GM19328 (cell line): ENCODE data around the gene CABYR.
"Not testable (repeated sequence)": the region's sequence is repeated elsewhere in the genome, so short reads cannot be mapped to it uniquely, and the experiment has no call there.

Experiments used
- ATAC-seq: cut with Tn5 transposase; IDR thresholded peaks from one replicate; pipeline ENCODE4 v1.9.1; 2021; ENCODE audit warnings: mild to moderate bottlenecking, moderate library complexity; ENCODE audit not compliant: unreplicated experiment

CABYR gene

DNA sequence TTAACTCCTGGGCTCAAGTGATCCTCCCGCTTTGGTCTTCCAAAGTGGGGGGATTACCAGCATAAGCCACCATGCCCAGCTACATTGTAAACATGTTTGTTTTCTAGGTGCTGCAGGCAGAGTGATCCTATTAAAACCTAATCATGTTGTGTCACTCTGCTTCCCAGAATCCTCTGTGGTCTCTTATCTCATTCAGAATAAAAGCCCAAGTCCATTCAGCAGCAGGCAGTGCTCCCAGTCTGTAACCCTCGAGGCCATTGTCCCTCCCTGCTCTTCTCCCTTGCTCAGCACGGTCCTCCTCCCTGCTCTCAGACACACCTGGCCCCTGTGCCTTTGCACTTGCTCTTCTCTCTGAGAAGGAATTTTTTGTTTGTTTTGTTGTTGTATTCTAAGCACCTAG is 11.1 kb upstream of the CABYR start:
- no peak for ATAC-seq

- ATAC-seq, result no peak
These were observed 10.2 kb upstream of the CABYR start for GRCh38 chr18:24128700-24129099.

DNA sequence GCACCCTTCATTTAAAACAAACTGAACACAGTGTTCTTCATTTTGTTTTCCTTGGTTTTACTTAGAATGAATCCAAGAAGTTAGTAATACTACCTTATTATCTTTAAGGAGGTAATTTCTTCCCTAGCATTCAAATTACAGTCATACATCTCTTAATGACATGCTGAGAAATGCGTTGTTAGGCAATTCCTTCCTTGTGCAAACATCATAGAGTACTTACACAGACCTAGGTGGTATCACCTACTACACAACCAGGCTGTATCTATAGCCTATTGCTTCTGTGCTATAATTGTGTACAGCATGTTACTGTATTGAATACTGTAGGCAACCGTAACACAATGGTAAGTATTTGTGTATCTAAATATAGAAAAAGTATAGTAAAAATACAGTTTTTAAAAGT is 8.4 kb upstream of the CABYR start:
- ATAC-seq, result no peak

DNA sequence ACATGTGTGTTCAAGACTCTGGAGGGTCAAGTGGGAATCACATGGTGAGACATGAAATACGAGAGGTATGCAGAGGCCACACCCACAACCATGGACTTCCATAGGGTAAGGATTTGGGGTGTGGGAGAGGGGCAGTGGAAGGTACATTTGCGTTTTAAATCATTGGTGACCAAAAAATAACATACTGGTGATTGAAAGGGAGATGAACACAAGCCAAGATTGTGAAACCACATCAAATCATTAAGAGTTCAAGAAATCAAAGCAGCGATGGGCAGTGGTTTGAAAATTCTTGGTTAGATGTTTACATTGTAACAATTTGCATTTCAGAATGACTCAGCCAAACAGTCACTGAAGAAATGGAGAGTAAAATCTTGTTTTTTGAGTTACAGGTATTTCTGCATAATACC is 1.9 kb upstream of the CABYR start:
- no peak for ATAC-seq

- ATAC-seq, result peak; percentile 30
These were observed 463 bp upstream of the CABYR start for GRCh38 chr18:24138409-24138788.

GRCh38 chr18:24140697-24141096 is 1.8 kb downstream of the CABYR start:
- no peak for ATAC-seq

- ATAC-seq, result no peak
These were observed 3.5 kb downstream of the CABYR start for GRCh38 chr18:24142376-24142775.

DNA sequence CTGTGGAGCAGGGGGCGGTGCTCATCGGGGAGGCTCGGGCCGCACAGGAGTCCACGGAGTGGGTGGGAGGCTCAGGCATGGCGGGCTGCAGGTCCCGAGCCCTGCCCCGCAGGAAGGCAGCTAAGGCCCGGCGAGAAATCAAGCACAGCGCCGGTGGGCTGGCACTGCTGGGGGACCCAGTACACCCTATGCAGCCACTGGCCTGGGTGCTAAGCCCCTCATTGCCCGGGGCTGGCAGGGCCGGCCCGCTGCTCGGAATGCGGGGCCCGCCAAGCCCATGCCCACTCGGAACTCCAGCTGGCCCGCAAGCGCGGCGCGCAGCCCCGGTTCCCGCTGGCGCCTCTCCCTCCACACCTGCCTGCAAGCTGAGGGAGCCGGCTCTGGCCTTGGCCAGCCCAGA is 10.7 kb downstream of the CABYR start:
- not testable (repeated sequence) for ATAC-seq

DNA sequence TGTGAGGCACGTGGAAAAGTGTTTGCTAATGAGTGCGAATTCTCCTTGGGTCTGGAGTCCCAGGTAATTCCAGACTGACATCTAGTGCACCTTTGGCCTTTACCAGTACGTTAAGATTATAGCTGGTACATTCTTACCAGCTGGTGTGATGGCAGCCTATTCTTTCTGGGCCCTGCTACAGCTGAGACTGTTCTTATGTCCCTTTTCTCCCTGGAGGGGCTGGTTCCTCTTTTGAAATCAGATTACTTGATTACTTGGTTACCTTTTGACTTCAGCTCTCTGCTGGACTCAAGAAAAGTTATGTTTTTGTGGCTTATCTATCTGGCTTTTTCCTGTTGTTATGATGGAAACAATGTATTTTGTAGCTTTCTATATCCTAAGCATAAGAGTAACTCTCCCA is 14.5 kb downstream of the CABYR start:
- ATAC-seq, result no peak

DNA sequence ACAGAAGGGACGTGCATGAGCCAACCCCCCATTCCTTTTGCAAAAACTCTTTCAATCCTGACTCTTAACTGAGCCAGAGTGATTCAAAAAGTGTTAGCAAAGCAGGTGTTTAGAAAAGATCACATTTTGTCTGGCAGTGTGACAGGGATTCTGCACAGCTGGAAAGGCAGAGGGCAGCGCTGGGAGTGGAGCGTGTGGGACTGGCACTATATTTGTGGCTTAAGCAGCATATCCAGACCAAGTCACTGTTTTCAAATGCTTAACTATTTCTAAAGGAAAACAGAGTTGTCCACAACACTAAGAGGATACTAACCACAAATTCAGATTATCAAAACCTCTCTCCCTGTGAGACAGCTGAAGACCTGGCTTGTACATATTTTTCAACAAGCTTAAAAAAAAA is 19.0 kb downstream of the CABYR start:
- ATAC-seq, result no peak

DNA sequence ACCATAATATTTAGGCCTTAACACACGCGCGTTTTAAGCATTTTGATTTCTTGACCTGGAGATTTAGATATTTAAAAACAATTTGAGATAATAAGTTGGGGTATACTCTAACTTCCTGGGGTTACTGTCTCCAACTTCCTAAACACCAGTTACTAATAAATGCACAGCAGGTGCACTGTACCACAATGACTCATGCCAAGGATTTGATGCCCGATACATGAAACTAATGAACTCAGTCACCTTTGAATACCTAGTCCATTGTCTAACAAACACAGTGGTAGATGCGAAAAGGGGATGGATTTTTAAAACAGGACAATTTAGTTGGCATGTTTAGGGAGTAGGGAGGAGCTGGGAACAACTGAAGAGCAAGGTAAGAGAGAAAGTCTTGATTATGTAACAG is 21.2 kb downstream of the CABYR start:
- ATAC-seq, result no peak

GRCh38 chr18:24161304-24161703 is 22.4 kb downstream of the CABYR start:
- no peak for ATAC-seq

DNA sequence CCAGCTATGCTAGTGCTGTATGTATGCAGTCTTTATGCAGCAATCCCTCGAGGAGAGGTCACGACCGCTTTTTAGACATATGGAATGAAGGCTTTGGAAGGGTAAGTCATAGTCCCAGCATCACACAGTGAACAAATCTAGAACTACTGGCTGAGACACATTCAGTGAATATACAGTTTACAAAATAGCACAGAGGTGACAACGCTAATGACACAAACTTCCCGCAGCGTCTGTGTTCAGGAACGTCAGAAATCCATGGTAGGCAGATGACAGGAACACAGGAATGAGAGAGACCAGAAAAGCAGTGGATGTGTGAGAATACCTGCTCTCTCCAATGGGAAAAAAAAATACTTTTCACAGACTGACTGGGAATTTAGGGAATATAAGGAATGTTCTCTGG is 29.6 kb downstream of the CABYR start:
- ATAC-seq, result no peak

- no peak for ATAC-seq
These were observed 31.5 kb downstream of the CABYR start for GRCh38 chr18:24170360-24170759.

- ATAC-seq, result no peak
These were observed 35.1 kb downstream of the CABYR start for GRCh38 chr18:24173997-24174396.

DNA sequence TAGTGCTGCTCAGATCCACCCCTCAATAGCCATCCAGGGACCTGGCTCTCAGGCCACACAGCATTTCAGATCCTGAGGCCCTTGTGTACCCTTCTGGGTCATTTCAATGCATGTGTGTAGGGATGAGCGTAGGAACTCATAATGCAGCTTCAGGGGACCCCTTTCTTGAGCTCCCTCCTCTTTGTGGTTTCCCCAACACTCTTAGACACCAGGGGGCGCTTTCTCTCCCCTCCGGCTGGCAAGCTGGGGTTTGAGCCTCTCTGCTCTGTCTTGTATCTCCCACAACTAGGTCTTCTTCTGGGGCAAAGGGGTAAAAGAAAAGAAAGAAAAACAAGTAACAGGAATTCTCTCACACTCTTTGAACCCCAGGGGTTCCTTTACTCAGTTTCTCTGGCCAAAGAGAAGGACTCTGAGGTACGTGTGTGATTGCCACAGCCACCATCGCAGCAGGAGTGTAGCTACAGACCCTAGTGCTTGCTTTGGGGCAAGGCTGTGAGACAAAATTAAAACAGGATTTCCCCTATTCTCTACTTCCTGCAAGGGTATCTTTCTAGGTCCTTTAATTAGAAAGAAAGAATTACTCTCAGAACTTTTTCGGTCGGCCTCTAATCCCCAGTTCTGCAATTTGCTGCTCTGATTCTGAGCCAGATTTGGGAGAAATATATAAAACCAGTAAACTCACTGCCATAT is 38.0 kb downstream of the CABYR start:
- peak; percentile 81 for ATAC-seq

- no peak for ATAC-seq
These were observed 38.8 kb downstream of the CABYR start for GRCh38 chr18:24177499-24178133.

- ATAC-seq, result no peak
These were observed 41.2 kb downstream of the CABYR start for GRCh38 chr18:24180048-24180447.

GRCh38 chr18:24181806-24182205 is 42.9 kb downstream of the CABYR start:
- ATAC-seq, result no peak

GRCh38 chr18:24185805-24186204 is 46.9 kb downstream of the CABYR start:
- ATAC-seq, result no peak

GRCh38 chr18:24187049-24187448 is 48.2 kb downstream of the CABYR start:
- peak; percentile 74 for ATAC-seq

DNA sequence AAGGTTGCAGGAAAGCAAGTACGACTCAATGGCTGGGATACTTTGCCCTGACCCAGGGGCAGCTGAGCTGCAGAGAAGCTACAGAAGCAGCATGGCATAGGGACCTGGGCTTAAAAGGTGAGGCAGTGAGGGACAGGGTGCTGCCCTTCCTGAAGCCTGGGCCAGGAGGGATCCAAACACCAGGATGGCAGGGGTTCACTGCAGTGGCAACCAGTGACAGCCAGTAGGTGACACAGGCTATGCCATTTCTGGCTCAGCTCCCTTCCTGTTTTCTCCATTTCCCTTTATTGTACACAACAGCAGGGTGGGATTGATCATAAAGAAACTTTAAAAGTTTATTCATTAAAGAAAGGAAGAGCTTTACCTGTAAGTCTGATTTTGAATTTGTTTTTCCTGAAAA is 48.8 kb downstream of the CABYR start:
- ATAC-seq, result no peak

GRCh38 chr18:24188120-24188519 is 49.3 kb downstream of the CABYR start:
- no peak for ATAC-seq
